Cardiac fibroblast (primary cell): ENCODE results near the gene ARID1A.

Experiments used
- DNase-seq, 2 donors: peaks; one replicate each; pipeline versions ENCODE4 v3.0.0 to v3.0.0-alpha.2; 2010; ENCODE audit warnings: low read depth in 2 of 2
- H3K4me3 ChIP-seq, 2 donors: replicated peaks in 1 of 2; 1 replicate in 1 of 2; 2 replicates in 1 of 2; pipeline ENCODE4 v1.5.1; 2011; ENCODE audit warnings: low read depth in 2 of 2, low read length in 2 of 2, mild to moderate bottlenecking in 2 of 2, moderate library complexity in 1 of 2
- TF ChIP-seq, protein P1 (sequence below): IDR thresholded peaks from one replicate; pipeline ENCODE4 v1.5.1; 2011; ENCODE audit warnings: low read depth, mild to moderate bottlenecking, low read length, inconsistent platforms

ARID1A gene

DNA sequence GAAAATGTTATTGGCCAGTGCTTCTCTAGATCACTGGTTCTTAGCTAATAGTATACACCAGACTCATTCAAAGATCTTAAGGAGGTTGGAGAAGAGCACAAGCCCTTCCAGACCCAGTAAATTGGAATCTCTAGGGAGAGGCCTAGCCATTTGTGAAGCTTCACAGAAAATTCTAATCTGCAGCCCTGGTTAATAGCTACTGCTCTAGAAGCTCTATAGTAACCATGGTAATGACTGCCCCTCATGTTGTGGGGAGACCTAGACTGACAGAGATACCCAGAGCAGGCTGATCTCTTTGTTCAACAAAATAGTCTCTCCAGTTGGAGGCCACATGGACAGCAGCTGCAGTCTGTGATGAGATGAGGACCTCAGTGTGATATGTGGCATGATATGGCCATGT, 31.7 kb downstream of the ARID1A start:
- TF ChIP-seq, protein P1, sequence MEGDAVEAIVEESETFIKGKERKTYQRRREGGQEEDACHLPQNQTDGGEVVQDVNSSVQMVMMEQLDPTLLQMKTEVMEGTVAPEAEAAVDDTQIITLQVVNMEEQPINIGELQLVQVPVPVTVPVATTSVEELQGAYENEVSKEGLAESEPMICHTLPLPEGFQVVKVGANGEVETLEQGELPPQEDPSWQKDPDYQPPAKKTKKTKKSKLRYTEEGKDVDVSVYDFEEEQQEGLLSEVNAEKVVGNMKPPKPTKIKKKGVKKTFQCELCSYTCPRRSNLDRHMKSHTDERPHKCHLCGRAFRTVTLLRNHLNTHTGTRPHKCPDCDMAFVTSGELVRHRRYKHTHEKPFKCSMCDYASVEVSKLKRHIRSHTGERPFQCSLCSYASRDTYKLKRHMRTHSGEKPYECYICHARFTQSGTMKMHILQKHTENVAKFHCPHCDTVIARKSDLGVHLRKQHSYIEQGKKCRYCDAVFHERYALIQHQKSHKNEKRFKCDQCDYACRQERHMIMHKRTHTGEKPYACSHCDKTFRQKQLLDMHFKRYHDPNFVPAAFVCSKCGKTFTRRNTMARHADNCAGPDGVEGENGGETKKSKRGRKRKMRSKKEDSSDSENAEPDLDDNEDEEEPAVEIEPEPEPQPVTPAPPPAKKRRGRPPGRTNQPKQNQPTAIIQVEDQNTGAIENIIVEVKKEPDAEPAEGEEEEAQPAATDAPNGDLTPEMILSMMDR, result no peak
- no peak overlapping the region for H3K4me3 ChIP-seq
- DNase-seq, result no peak

DNA sequence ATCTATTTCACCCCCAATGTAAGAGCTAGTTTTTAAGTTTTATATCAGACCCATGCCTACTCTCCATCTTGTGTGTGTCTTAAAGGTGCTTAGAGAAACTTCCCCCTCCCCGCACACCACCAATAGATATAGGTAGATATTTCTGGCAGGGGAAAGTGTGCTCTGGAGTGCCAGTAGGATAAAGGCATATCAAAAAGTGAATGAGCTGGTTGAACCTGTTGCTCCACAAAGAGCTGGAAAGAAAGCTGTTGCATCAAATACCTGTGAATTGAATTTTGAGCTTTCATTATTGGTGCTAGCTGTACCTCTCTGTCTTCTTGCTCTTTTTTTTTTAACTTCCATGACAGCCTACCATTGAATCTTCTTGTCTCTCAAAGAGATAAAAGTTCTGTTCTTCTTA, 32.8 kb downstream of the ARID1A start:
- DNase-seq, result no peak
- TF ChIP-seq, protein P1, result no peak
- no peak overlapping the region for H3K4me3 ChIP-seq

DNA sequence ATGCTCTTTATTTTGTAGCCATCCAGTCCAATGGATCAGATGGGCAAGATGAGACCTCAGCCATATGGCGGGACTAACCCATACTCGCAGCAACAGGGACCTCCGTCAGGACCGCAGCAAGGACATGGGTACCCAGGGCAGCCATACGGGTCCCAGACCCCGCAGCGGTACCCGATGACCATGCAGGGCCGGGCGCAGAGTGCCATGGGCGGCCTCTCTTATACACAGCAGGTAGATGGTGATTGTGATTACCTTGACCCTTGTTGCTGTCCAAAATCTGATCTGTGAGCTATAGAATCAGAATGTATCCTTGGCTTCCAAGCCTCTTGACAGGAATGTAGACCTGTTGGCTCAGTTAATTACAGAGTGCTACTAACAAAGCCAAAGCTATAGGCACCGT, 33.8 kb downstream of the ARID1A start:
- no peak overlapping the region for H3K4me3 ChIP-seq
- no peak for DNase-seq
- TF ChIP-seq, protein P1, result no peak

DNA sequence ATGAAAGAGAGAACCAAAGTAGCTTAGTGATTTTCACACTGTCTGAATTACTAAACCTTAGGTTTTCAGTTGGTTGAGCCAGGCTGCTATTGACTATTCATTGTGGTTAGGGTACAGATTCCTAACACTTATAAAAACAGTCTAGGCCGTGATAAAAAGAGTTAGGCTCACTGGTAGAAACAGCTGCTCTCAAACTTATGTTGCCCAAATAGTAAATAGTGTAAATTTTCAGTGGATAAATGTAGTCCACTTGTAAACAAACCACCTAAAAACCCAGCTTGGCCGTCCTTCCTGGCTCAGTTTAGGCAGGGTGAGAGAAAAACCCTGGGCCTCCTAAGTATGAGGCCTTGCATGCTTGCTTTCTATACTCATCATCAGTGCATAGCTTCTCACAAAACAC, 34.9 kb downstream of the ARID1A start:
- H3K4me3 ChIP-seq, result no peak overlapping the region
- TF ChIP-seq, protein P1, result no peak
- DNase-seq, result peak in 1 of 2 donors; percentile 35

DNA sequence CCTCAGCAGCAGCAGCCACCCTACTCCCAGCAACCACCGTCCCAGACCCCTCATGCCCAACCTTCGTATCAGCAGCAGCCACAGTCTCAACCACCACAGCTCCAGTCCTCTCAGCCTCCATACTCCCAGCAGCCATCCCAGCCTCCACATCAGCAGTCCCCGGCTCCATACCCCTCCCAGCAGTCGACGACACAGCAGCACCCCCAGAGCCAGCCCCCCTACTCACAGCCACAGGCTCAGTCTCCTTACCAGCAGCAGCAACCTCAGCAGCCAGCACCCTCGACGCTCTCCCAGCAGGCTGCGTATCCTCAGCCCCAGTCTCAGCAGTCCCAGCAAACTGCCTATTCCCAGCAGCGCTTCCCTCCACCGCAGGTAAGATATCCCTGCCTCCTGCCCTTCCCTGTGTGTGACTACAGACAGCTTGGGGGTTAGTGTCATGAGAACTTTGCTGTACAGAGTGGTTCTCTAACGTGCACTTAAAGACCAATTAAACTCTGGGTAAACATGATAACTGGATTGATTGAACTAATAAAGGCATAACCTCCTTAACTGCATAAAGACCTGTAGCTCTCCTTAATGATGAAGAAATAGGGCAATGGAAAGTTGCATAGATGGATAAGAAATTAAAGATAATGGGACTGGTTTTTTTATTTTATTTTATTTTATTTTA, 35.6 kb downstream of the ARID1A start:
- TF ChIP-seq, protein P1, result no peak
- no peak for DNase-seq
- H3K4me3 ChIP-seq, result no peak overlapping the region

DNA sequence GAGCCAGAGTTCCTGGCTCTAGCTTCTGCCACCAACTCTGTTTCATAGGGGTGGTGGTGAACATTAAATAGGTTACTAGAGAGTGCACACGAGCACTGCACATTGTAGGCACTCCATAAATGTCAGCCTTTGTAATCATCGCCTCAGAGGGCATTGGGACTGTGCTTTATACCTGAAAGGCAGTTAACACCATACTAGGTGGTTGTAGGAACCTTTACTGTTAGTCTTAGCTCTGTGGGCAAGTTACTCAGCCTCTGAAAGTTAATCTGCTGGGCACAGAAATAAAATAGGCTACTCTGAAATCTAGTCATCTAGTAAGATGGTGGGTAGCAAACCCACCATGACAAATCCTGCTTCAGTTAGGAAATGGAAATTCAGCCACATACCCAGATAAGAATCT, 37.6 kb downstream of the ARID1A start:
- DNase-seq, result no peak

More for the DNA sequence above, 37.6 kb downstream of the ARID1A start:
- H3K4me3 ChIP-seq, result no peak overlapping the region
- TF ChIP-seq, protein P1, result no peak
